NT2/D1 (cell line): ENCODE data around the gene CHMP6.
A peak's percentile ranks its signal among the peaks of the same experiment; 100 is the strongest.

ENCODE experiments used
- DNase-seq: peaks from one replicate; pipeline ENCODE4 v3.0.0-alpha.2; 2011; ENCODE audit warnings: low read depth, low spot score
- H3K27me3 ChIP-seq: 2 replicates; pipeline ENCODE4 v1.6.0; 2011; ENCODE audit warnings: mild to moderate bottlenecking; ENCODE audit not compliant: insufficient read length, insufficient read depth
- H3K36me3 ChIP-seq: 2 replicates; pipeline ENCODE4 v1.6.1; 2011; ENCODE audit warnings: mild to moderate bottlenecking, low read length, mixed read lengths; ENCODE audit not compliant: insufficient read depth, insufficient read length
- H3K4me1 ChIP-seq: 2 replicates; pipeline ENCODE4 v1.5.1; 2011; ENCODE audit not compliant: insufficient read depth, insufficient read length
- H3K4me3 ChIP-seq: 2 replicates; pipeline ENCODE4 v1.5.1; 2011; ENCODE audit warnings: low read depth; ENCODE audit not compliant: insufficient read length
- H3K9ac ChIP-seq: 2 replicates; pipeline ENCODE4 v1.6.0; 2011; ENCODE audit warnings: low read depth; ENCODE audit not compliant: insufficient read length
- H3K9me3 ChIP-seq: 2 replicates; pipeline ENCODE4 v1.5.1; 2011; ENCODE audit warnings: mild to moderate bottlenecking, low read length; ENCODE audit not compliant: insufficient read depth
- SUZ12 ChIP-seq: IDR thresholded peaks from 2 replicates; pipeline ENCODE4 v1.6.1; 2011; ENCODE audit not compliant: insufficient read length, insufficient read depth; ENCODE audit errors: extremely low read depth
- YY1 ChIP-seq: IDR thresholded peaks from 2 replicates; pipeline ENCODE4 v1.6.1; 2011; ENCODE audit not compliant: insufficient read length, insufficient read depth
- ZNF274 ChIP-seq: IDR thresholded peaks from 2 replicates; pipeline ENCODE4 v1.6.1; 2011; ENCODE audit warnings: mild to moderate bottlenecking, low read depth, low read length

CHMP6 gene

GRCh38 chr17:80951121-80952090, 40.2 kb upstream of the CHMP6 start:
- Histone ChIP-seq H3K9me3 (peaks cover 6% of the 10 kb centered on the region; the same call in 1 of the 2 replicates), H3K4me1 (no peaks in the 10 kb centered on the region), H3K27me3 (no peaks in the 10 kb centered on the region), H3K9ac (no peak overlapping the region), H3K36me3 (peaks cover 40% of the 10 kb centered on the region), H3K4me3 (no peak overlapping the region)
- no peak for DNase-seq
- TF ChIP-seq YY1 (no peak), SUZ12 (no peak), ZNF274 (no peak)

- Histone ChIP-seq H3K36me3 (peaks cover 35% of the 10 kb centered on the region), H3K9ac (no peak overlapping the region), H3K4me1 (no peaks in the 10 kb centered on the region), H3K9me3 (peaks cover 6% of the 10 kb centered on the region; the same call in 1 of the 2 replicates), H3K27me3 (no peaks in the 10 kb centered on the region), H3K4me3 (no peak overlapping the region)
- TF ChIP-seq SUZ12 (no peak), YY1 (no peak), ZNF274 (no peak)
- DNase-seq, result no peak
Observed at GRCh38 chr17:80952291-80952690, 39.4 kb upstream of the CHMP6 start.

GRCh38 chr17:80953471-80954315, 37.9 kb upstream of the CHMP6 start:
- Histone ChIP-seq H3K27me3 (no peaks in the 10 kb centered on the region), H3K9ac (peak overlapping the region; percentile 13), H3K4me3 (no peak overlapping the region), H3K4me1 (peaks cover 5% of the 10 kb centered on the region), H3K9me3 (peaks cover 6% of the 10 kb centered on the region; the same call in 1 of the 2 replicates), H3K36me3 (peaks cover 27% of the 10 kb centered on the region)
- TF ChIP-seq YY1 (no peak), SUZ12 (no peak), ZNF274 (no peak)
- no peak for DNase-seq

- Histone ChIP-seq H3K9ac (no peak overlapping the region), H3K36me3 (peaks cover 24% of the 10 kb centered on the region), H3K4me3 (no peak overlapping the region), H3K9me3 (peaks cover 6% of the 10 kb centered on the region; the same call in 1 of the 2 replicates), H3K27me3 (no peaks in the 10 kb centered on the region), H3K4me1 (peaks cover 10% of the 10 kb centered on the region)
- TF ChIP-seq ZNF274 (no peak), SUZ12 (no peak), YY1 (no peak)
- DNase-seq, result no peak
Observed at GRCh38 chr17:80955078-80955477, 36.6 kb upstream of the CHMP6 start.

GRCh38 chr17:80955671-80956280, 35.9 kb upstream of the CHMP6 start:
- TF ChIP-seq ZNF274 (no peak), SUZ12 (no peak), YY1 (no peak)
- Histone ChIP-seq H3K4me1 (peaks cover 13% of the 10 kb centered on the region), H3K4me3 (no peak overlapping the region), H3K36me3 (peaks cover 31% of the 10 kb centered on the region), H3K9ac (no peak overlapping the region), H3K9me3 (peaks cover 6% of the 10 kb centered on the region; the same call in 1 of the 2 replicates), H3K27me3 (no peaks in the 10 kb centered on the region)
- no peak for DNase-seq

- Histone ChIP-seq H3K4me3 (no peak overlapping the region), H3K9me3 (peaks cover 6% of the 10 kb centered on the region; the same call in 1 of the 2 replicates), H3K9ac (no peak overlapping the region), H3K27me3 (no peaks in the 10 kb centered on the region), H3K36me3 (peaks cover 29% of the 10 kb centered on the region), H3K4me1 (peaks cover 16% of the 10 kb centered on the region)
- DNase-seq, result no peak
- TF ChIP-seq YY1, result no peak
- no peak for TF ChIP-seq SUZ12
- no peak for TF ChIP-seq ZNF274
Observed at GRCh38 chr17:80956321-80957190, 35.1 kb upstream of the CHMP6 start.
